Muscle layer of duodenum (tissue), 2 donors: ENCODE results near the gene AKR7A3.

Experiments
- H3K27ac ChIP-seq: one replicate; pipeline ENCODE4 v1.7.0; 2013; ENCODE audit warnings: mild to moderate bottlenecking, low read length
- H3K27me3 ChIP-seq: one replicate; pipeline ENCODE4 v1.7.0; 2013; ENCODE audit warnings: low read depth, mild to moderate bottlenecking, control low read depth, low read length
- H3K36me3 ChIP-seq, 2 donors: one replicate each; pipeline ENCODE4 v1.7.0; 2013; ENCODE audit warnings: low read length in 2 of 2, control low read depth in 1 of 2, mild to moderate bottlenecking in 1 of 2; ENCODE audit not compliant: insufficient read depth in 2 of 2, control insufficient read depth in 1 of 2
- H3K4me1 ChIP-seq, 2 donors: one replicate each; pipeline ENCODE4 v1.7.0; 2013; ENCODE audit warnings: low read length in 2 of 2, mild to moderate bottlenecking in 2 of 2, control low read depth in 1 of 2, moderate library complexity in 1 of 2; ENCODE audit not compliant: insufficient read depth in 2 of 2, control insufficient read depth in 1 of 2
- H3K4me3 ChIP-seq, 2 donors: one replicate each; pipeline ENCODE4 v1.7.0; 2013; ENCODE audit warnings: low read length in 2 of 2, low read depth in 1 of 2, mild to moderate bottlenecking in 1 of 2
- H3K9me3 ChIP-seq, 2 donors: one replicate each; pipeline ENCODE4 v1.7.0; 2013; ENCODE audit warnings: low read length in 2 of 2, control low read depth in 1 of 2, mild to moderate bottlenecking in 1 of 2; ENCODE audit not compliant: control insufficient read depth in 1 of 2
- donor health status: healthy.

AKR7A3 gene

DNA sequence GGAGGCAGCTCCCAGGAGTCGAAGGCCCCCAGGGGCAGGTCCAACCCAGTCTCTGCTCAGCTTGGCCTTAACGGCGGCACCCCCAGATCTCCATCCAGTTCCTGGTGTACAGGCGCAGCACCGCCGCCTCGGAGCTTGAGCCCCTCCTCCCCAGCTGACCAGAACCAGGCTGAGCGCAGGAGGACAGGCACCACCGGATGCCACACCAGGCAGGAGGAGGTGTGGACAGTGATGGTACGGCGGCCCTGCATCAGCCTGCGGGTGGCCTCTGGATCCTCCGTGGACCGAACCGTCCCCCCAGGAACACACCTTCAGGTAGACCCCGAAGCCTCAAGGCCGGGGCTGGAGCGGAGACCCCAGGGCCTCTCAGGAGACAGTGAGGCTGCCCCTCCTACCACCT, 39.9 kb upstream of the AKR7A3 start:
- Histone ChIP-seq H3K9me3 (no peaks in the 10 kb centered on the region), H3K27me3 (no peaks in the 10 kb centered on the region), H3K4me1 (no peaks in the 10 kb centered on the region), H3K4me3 (no peak overlapping the region), H3K36me3 (peaks cover 26 to 72% of the 10 kb centered on the region in 2 donors), H3K27ac (no peak overlapping the region)

DNA sequence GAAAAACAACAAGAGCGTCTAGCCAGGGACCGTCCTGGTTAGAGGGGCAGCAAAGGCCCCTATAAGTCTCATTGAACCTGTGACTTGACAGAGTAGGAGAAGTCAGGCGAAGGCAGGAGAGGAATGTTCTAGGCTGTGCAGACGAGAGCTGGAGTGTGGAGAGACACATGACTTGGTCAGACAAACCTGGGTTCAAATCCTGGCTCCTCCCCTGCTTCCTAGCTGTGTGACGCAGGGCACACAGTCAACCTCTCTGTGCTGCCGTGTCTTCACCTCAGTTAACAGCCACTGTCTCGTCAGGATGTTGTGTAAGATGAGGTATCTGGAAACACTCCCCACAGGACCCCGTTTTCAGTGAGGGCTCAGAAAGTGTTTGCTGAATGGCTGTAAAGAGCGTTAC, 39.2 kb upstream of the AKR7A3 start:
- no peaks in the 10 kb centered on the region for H3K9me3 ChIP-seq
- no peak overlapping the region for H3K4me3 ChIP-seq
- no peaks in the 10 kb centered on the region for H3K27me3 ChIP-seq
- H3K4me1 ChIP-seq = no peaks in the 10 kb centered on the region
- H3K36me3 ChIP-seq = peaks cover 26 to 75% of the 10 kb centered on the region in 2 donors
- no peak overlapping the region for H3K27ac ChIP-seq

- Histone ChIP-seq H3K9me3 (no peaks in the 10 kb centered on the region), H3K36me3 (peaks cover 26 to 74% of the 10 kb centered on the region in 2 donors)
These were observed 38.7 kb upstream of the AKR7A3 start for GRCh38 chr1:19327301-19327700.

GRCh38 chr1:19326748-19327065, 38.1 kb upstream of the AKR7A3 start:
- H3K27ac ChIP-seq = no peak overlapping the region
- H3K4me1 ChIP-seq = no peaks in the 10 kb centered on the region
- no peaks in the 10 kb centered on the region for H3K9me3 ChIP-seq
- no peak overlapping the region for H3K4me3 ChIP-seq
- no peaks in the 10 kb centered on the region for H3K27me3 ChIP-seq
- H3K36me3 ChIP-seq = peaks cover 26 to 78% of the 10 kb centered on the region in 2 donors

More at GRCh38 chr1:19327301-19327700, 38.7 kb upstream of the AKR7A3 start:
- no peaks in the 10 kb centered on the region for H3K4me1 ChIP-seq
- no peak overlapping the region for H3K27ac ChIP-seq
- H3K4me3 ChIP-seq = no peak overlapping the region
- H3K27me3 ChIP-seq = no peaks in the 10 kb centered on the region

DNA sequence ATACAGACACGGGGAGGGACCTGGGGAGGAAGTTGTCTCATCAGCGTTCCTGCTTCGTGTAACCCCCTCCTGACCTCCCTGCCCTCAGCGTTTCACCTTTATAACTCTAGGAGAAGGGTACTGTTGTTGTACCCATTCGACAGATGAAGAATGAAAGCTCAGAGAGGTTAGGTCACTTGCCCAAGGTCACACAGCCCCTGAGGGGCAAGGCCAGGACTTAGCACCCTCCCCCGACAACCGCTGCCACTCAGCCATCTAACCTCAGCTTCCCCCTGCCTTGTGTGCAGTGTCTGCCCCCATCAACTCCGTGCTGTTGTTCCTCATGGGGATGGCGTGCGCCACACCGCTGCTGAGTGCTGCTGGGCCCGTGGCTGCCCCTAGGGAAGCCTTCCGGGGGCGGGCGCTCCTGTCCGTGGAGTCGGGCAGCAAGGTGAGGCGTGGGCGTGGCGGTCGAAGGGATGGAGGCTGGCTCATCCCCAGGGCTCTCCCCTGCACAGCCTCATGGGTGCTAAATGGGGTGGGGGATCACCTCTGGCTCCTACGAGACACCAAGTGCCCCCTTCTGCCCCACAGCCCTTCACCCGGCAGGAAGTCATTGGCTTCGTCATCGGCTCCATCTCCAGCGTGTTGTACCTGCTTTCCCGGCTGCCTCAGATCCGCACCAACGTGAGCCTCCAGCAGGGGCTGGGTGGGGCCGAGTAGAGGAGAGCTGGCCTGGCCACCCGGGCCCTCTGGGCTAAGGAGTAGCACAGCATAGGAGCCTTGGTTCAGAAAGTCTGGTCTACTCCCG, 37.6 kb upstream of the AKR7A3 start:
- no peaks in the 10 kb centered on the region for H3K4me1 ChIP-seq
- no peak overlapping the region for H3K27ac ChIP-seq
- no peak overlapping the region for H3K4me3 ChIP-seq
- peaks cover 26 to 74% of the 10 kb centered on the region in 2 donors for H3K36me3 ChIP-seq
- H3K9me3 ChIP-seq = no peaks in the 10 kb centered on the region
- no peaks in the 10 kb centered on the region for H3K27me3 ChIP-seq

DNA sequence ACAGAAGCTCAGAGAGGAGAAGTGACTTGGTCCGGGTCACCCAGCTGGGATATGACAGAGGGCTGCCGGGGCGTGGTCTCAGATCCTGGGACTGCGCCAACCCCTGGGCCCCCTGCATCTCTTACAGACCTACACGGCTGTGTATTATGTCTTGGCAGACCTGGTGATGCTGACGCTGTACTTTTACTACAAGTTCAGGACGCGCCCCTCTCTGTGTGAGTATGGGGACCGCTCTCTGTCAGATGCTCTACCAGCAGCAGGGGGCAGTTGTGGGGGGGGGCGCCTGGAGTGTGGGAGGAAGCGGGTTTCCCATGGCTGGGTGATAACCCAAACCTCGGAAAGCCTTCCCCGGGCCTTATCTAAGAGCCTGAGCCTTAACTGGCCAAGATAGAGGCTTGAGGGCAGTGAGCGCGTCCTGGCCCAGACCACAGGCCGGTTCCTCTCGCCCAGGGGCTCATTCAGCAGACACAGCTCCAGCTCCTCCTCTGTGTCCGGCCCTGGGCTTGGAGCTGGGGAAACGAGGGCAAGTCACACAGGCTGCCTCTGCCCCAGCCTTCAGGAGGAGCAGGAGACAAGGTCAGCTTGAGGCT, 36.9 kb upstream of the AKR7A3 start:
- peaks cover 26 to 74% of the 10 kb centered on the region in 2 donors for H3K36me3 ChIP-seq
- no peaks in the 10 kb centered on the region for H3K27me3 ChIP-seq
- H3K27ac ChIP-seq = no peak overlapping the region
- no peak overlapping the region for H3K4me3 ChIP-seq
- no peaks in the 10 kb centered on the region for H3K4me1 ChIP-seq
- no peaks in the 10 kb centered on the region for H3K9me3 ChIP-seq

- H3K9me3 ChIP-seq = no peaks in the 10 kb centered on the region
- peaks cover 26 to 73% of the 10 kb centered on the region in 2 donors for H3K36me3 ChIP-seq
- H3K4me3 ChIP-seq = no peak overlapping the region
These were observed 36.1 kb upstream of the AKR7A3 start for GRCh38 chr1:19324665-19324990.

GRCh38 chr1:19323987-19324664, 35.6 kb upstream of the AKR7A3 start:
- no peaks in the 10 kb centered on the region for H3K4me1 ChIP-seq
- H3K36me3 ChIP-seq = peaks cover 21 to 69% of the 10 kb centered on the region in 2 donors
- no peaks in the 10 kb centered on the region for H3K27me3 ChIP-seq
- no peak overlapping the region for H3K27ac ChIP-seq
- H3K9me3 ChIP-seq = no peaks in the 10 kb centered on the region
- no peak overlapping the region for H3K4me3 ChIP-seq

More at GRCh38 chr1:19324665-19324990, 36.1 kb upstream of the AKR7A3 start:
- Histone ChIP-seq H3K27ac (no peak overlapping the region), H3K27me3 (no peaks in the 10 kb centered on the region), H3K4me1 (no peaks in the 10 kb centered on the region)

DNA sequence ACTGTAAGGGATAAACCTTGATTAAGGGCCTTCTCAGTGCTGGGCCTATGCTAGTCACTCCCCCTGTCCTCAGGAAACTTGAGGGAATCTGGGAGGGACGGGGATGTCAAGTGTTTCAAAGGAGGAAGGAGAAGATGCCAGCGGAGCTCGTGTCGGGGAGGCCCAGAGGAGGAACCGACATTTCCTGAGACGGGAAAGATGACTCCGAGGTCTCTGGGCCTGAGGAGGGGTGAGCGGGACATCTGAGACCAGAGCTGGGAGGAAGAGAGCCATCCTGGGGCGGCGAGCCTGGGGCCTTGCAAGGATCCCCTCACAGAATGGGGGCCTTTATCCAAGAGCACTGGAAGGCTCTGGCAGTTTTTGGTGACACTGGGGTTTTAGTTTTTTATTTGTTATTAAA, 33.9 kb upstream of the AKR7A3 start:
- Histone ChIP-seq H3K4me1 (peaks cover 0 to 4% of the 10 kb centered on the region in 2 donors), H3K9me3 (no peaks in the 10 kb centered on the region), H3K27ac (no peak overlapping the region), H3K4me3 (no peak overlapping the region), H3K36me3 (peaks cover 14 to 60% of the 10 kb centered on the region in 2 donors), H3K27me3 (no peaks in the 10 kb centered on the region)

DNA sequence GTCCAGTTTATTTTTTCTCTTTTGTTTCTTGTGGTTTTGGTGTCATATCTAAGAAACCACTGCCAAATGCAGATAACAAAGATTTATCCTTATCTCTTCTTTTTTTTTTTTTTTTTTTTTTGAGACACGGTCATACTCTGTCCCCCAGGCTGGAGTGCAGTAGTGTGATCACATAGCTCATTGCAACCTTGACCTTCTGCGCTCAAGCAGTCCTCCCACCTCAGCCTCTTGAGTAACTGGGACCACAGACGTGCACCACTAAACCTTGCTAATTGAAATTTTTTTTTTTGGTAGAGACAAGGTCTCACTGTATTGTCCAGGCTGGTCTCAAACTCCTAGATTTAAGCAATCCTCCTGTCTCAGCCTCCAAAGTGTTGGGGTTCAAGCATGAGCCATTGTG, 32.5 kb upstream of the AKR7A3 start:
- no peak overlapping the region for H3K27ac ChIP-seq
- H3K36me3 ChIP-seq = peaks cover 16 to 51% of the 10 kb centered on the region in 2 donors

GRCh38 chr1:19319196-19319595, 30.6 kb upstream of the AKR7A3 start:
- H3K36me3 ChIP-seq = peaks cover 10 to 32% of the 10 kb centered on the region in 2 donors
- H3K27me3 ChIP-seq = no peaks in the 10 kb centered on the region
- H3K4me3 ChIP-seq = no peak overlapping the region
- H3K9me3 ChIP-seq = no peaks in the 10 kb centered on the region
- no peak overlapping the region for H3K27ac ChIP-seq
- peaks cover 0 to 21% of the 10 kb centered on the region in 2 donors for H3K4me1 ChIP-seq

More for the DNA sequence above, 32.5 kb upstream of the AKR7A3 start:
- H3K9me3 ChIP-seq = no peaks in the 10 kb centered on the region
- H3K4me1 ChIP-seq = peaks cover 0 to 15% of the 10 kb centered on the region in 2 donors
- no peaks in the 10 kb centered on the region for H3K27me3 ChIP-seq
- H3K4me3 ChIP-seq = no peak overlapping the region
